DMS53 (cell line): Measurements from ENCODE around the gene RUFY2.

Experiments
- DNase-seq: peaks from one replicate; lab custom pipeline; 2025; lab: John Stamatoyannopoulos, UW

Gene RUFY2

GRCh38 chr10:68406815-68407548 is at the start of gene RUFY2:
Gene RUFY2, minus strand, starts transcription at chr10:68407277. Its CDS starts 88 bp downstream, at chr10:68407189.
- DNase-seq: peak; percentile 90

GRCh38 chr10:68449698-68450097 is 42.6 kb upstream of the RUFY2 start:
- DNase-seq: peak; percentile 24

GRCh38 chr10:68446179-68446578 is 39.1 kb upstream of the RUFY2 start:
- peak; percentile 32 for DNase-seq

- no peak for DNase-seq
These were observed 35.9 kb upstream of the RUFY2 start for GRCh38 chr10:68442971-68443370.

- DNase-seq: no peak
These were observed 33.8 kb upstream of the RUFY2 start for GRCh38 chr10:68440898-68441297.

- DNase-seq: no peak
These were observed 28.7 kb upstream of the RUFY2 start for GRCh38 chr10:68435803-68436202.

- no peak for DNase-seq
These were observed 27.6 kb upstream of the RUFY2 start for GRCh38 chr10:68434657-68435056.

- no peak for DNase-seq
These were observed 21.5 kb upstream of the RUFY2 start for GRCh38 chr10:68428396-68429104.

- DNase-seq: no peak
These were observed 17.5 kb upstream of the RUFY2 start for GRCh38 chr10:68424454-68425014.

- DNase-seq: no peak
These were observed 16.4 kb upstream of the RUFY2 start for GRCh38 chr10:68423522-68423921.

- DNase-seq: no peak
These were observed 12.3 kb upstream of the RUFY2 start for GRCh38 chr10:68419376-68419775.

- no peak for DNase-seq
These were observed 1.9 kb upstream of the RUFY2 start for GRCh38 chr10:68408898-68409518.

GRCh38 chr10:68406111-68406814 is 814 bp downstream of the RUFY2 start:
- DNase-seq: peak; percentile 72

GRCh38 chr10:68403701-68404100 is 3.4 kb downstream of the RUFY2 start:
- peak; percentile 15 for DNase-seq

GRCh38 chr10:68402276-68402675 is 4.8 kb downstream of the RUFY2 start:
- DNase-seq: no peak

- DNase-seq: no peak
These were observed 10.1 kb downstream of the RUFY2 start for GRCh38 chr10:68397005-68397404.

- DNase-seq: no peak
These were observed 21.3 kb downstream of the RUFY2 start for GRCh38 chr10:68385740-68386139.

GRCh38 chr10:68371604-68372003 is 35.5 kb downstream of the RUFY2 start:
- DNase-seq: no peak

GRCh38 chr10:68367121-68367520 is 40.0 kb downstream of the RUFY2 start:
- DNase-seq: no peak

GRCh38 chr10:68366600-68366999 is 40.5 kb downstream of the RUFY2 start:
- no peak for DNase-seq

- DNase-seq: no peak
These were observed 41.5 kb downstream of the RUFY2 start for GRCh38 chr10:68365611-68366010.
